ENCODE measurements around the gene CANT1. TPM values are rescaled to one million over a fixed set of nuclear protein-coding genes. Genes with fewer than 3 reads are reported as not detected.

Gene CANT1
- total and polyA plus RNA-seq, 9 of the 15 experiments (the other 6 are each of a cell fraction or from before 2014, with no cell fraction given) = 2.7 to 66.4 (median 22.5) TPM

GRCh38 chr17:78970834-78971755, 38.5 kb downstream of the CANT1 start (continued):
- no peak for TF ChIP-seq ATF6 (CRISPR knock-in tag; IDR thresholded peaks at IDR 0.05)

GRCh38 chr17:78969865-78970264, 39.7 kb downstream of the CANT1 start:
- ChIA-PET CTCF (ENCODE audit: low intra/inter-chr PET ratio) (no interaction called here), POLR2A (interaction anchor here (0.5 kb wide), 1 partner anchor 504 kb away, joined by 3 read pairs; no protein-coding TSS in a partner anchor)
- WGBS (ENCODE audit: insufficient coverage, low coverage, missing lambda C conversion rate) = 20% methylated on average over 8 of the region's 9 CpGs
- no peak overlapping the region; a peak in 1 of 4 replicates for H3K9ac ChIP-seq (ENCODE audit: insufficient read depth in 1 of 2, low read depth in 2 of 2, low read length in 2 of 2)
- no peaks in the 10 kb centered on the region for H3K36me3 ChIP-seq (ENCODE audit: control insufficient read depth, insufficient read depth, low read length)
- no peak for DNase-seq (ENCODE audit: extremely low read depth in 1 of 4, low spot score in 3 of 4)
- no peak overlapping the region for H3K4me2 ChIP-seq (ENCODE audit: insufficient read depth, low read length)
- no peak overlapping the region for H3K27ac ChIP-seq (ENCODE audit: extremely low read depth, low read depth, low read length)
- H3K79me2 ChIP-seq (ENCODE audit: control insufficient read depth, insufficient read depth, low read length) = no peaks in the 10 kb centered on the region
- no peak overlapping the region for H3K4me3 ChIP-seq
- FAIRE-seq = no peak
- peaks cover 31 to 60% of the 10 kb centered on the region in 2 experiments for H3K27me3 ChIP-seq (ENCODE audit: control insufficient read depth in 2 of 2, insufficient read depth in 2 of 2, low read length in 2 of 2)
- ATAC-seq = no peak
- BruUV-seq (replicated peaks) = no TSS peak
- no peaks in the 10 kb centered on the region for H3K9me3 ChIP-seq (replicated peaks; ENCODE audit: control insufficient read depth, insufficient read depth, low read depth, low read length)
- H4K20me1 ChIP-seq (replicated peaks; ENCODE audit: control insufficient read depth, insufficient read depth, low read length) = 0 out of 2 replicates have a peak, but pooled peaks cover 3% of the 10 kb centered on the region
- peaks cover 0 to 47% of the 10 kb centered on the region in 2 experiments; a peak in 2 of 5 replicates for H3K4me1 ChIP-seq (replicated peaks in 1 of 2; ENCODE audit: control insufficient read depth in 2 of 2, insufficient read depth in 2 of 2, low read length in 2 of 2)
- H3K9me1 ChIP-seq (ENCODE audit: control insufficient read depth, insufficient read depth, low read length) = no peaks in the 10 kb centered on the region
- no peak overlapping the region for H2AFZ ChIP-seq (ENCODE audit: low read depth, low read length)
- in situ Hi-C loops (cut with MboI) (loop anchor here (5.0 kb wide), 1 partner anchor 88 kb away; no protein-coding TSS in a partner anchor), intact Hi-C loops (cut with micrococcal nuclease) (loop anchor here (2.0 kb wide), 1 partner anchor 473 kb away; no protein-coding TSS in a partner anchor)
- TF ChIP-seq MXI1 (IDR thresholded peaks at IDR 0.05; ENCODE audit: low read depth, low read length) (no peak), NUFIP1 (IDR thresholded peaks at IDR 0.05; ENCODE audit: partially characterized antibody) (no peak), MYC (IDR thresholded peaks at IDR 0.05; ENCODE audit: low read depth, low read length) (no peak), MYC (CRISPR knock-in tag; IDR thresholded peaks at IDR 0.05; ENCODE audit: borderline replicate concordance, low read depth) (no peak), NEUROD1 (IDR thresholded peaks at IDR 0.05; ENCODE audit: borderline replicate concordance, low read depth, low read length, partially characterized antibody) (no peak), ZNF140 (CRISPR knock-in tag; IDR thresholded peaks at IDR 0.05) (no peak), NFE2L1 (tag; IDR thresholded peaks at IDR 0.05; ENCODE audit: borderline replicate concordance, low read depth) (no peak), PHB2 (IDR thresholded peaks at IDR 0.05; ENCODE audit: low read depth) (no peak), ZSCAN32 (CRISPR knock-in tag; IDR thresholded peaks at IDR 0.05) (no peak), KLF6 (CRISPR knock-in tag; IDR thresholded peaks at IDR 0.05; ENCODE audit: borderline replicate concordance) (no peak), NR2F6 (CRISPR knock-in tag; IDR thresholded peaks at IDR 0.05) (no peak), SREBF1 (IDR thresholded peaks at IDR 0.05; ENCODE audit: borderline replicate concordance, low read depth, low read length) (no peak), CBFA2T2 (conservative IDR thresholded peaks at IDR 0.05) (no peak), ZNF146 (CRISPR knock-in tag; IDR thresholded peaks at IDR 0.05; ENCODE audit: unreplicated experiment) (no peak)
